Sciatic nerve (tissue), 2 donors: ENCODE data around the gene BPIFA2. TPM values are rescaled to one million over a fixed set of nuclear protein-coding genes. Genes with fewer than 3 reads are reported as not detected.
"Not testable (repeated sequence)": the region's sequence is repeated elsewhere in the genome, so short reads cannot be mapped to it uniquely, and the experiment has no call there.

Source experiments
- ATAC-seq: fragments of 200-7000 bp; cut with Tn5 transposase; one replicate; pipeline ENCODE4 v1.9.1; 2020; ENCODE audit warnings: mild to moderate bottlenecking, moderate library complexity
- DNase-seq: peaks from one replicate; pipeline ENCODE4 v3.0.0-alpha.2; 2020; ENCODE audit warnings: low spot score
- intact Hi-C: fragments of 100-400 bp; cut with DNase I; formaldehyde crosslinking; loops from one replicate; pipeline ENCODE4 v1.14.2; 2022
- total RNA-seq: library from RNA; stranded (reverse); fragmentation: NEBNext Ultra II Directional; extraction: Animal tissue kit (Norgen Biotek cat#: 25700); gene quantifications from one replicate; pipeline ENCODE4 v1.2.1, GENCODE V29; 2021
- donor health status: DM: no; HTN: no; CAD: no.
- donor health status: DM: no; HTN: no; CAD: no.

BPIFA2 gene
- total RNA-seq, 1 donor from 2014 or later: not detected

GRCh38 chr20:33185031-33185590 lies 17.2 kb downstream of the BPIFA2 start:
- ATAC-seq, intact Hi-C loops, DNase-seq: not testable (repeated sequence)

DNA sequence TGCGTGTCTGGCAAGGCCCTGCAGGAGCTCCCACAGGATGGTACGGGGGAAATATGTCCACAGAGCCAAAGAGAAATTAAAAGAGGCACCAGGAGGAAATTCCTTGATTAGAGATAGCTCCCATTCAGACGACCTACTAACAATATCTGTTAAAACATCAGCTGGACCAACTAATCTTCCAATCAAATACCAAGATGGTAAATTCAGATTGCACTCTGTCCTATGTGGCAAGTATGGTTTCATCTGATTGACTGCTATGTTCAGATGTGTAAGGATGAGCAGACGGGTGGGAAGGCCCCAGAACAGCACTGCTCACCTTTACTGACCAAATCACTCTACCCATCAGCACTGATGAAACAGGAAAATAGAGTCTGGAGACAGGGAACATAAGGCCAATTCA lies 19.5 kb downstream of the BPIFA2 start:
- no peak for DNase-seq
- no peak for ATAC-seq
- intact Hi-C loops: no loop called here

DNA sequence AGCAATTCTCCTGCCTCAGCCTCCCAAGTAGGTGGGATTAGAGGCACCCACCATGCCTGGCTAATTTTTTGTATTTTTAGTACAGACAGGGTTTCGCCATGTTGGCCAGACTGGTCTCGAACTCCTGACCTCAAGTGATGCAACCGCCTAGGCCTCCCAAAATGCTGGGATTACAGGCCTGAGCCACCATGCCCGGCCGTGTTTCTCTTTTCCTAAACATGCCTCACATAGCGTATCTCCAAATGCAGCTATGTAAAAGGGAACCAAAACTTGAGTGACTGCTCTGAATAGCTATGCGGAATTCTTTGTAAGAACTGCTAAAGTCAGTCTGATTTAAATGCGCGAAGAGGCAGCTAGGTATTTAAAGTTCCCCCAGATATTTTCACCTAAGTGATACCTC lies 20.5 kb downstream of the BPIFA2 start:
- ATAC-seq: no peak
- DNase-seq: no peak
- intact Hi-C loops: no loop called here

- intact Hi-C loops: no loop called here
- ATAC-seq (no peak), DNase-seq (no peak)
Observed at GRCh38 chr20:33191484-33191883, 23.5 kb downstream of the BPIFA2 start.

DNA sequence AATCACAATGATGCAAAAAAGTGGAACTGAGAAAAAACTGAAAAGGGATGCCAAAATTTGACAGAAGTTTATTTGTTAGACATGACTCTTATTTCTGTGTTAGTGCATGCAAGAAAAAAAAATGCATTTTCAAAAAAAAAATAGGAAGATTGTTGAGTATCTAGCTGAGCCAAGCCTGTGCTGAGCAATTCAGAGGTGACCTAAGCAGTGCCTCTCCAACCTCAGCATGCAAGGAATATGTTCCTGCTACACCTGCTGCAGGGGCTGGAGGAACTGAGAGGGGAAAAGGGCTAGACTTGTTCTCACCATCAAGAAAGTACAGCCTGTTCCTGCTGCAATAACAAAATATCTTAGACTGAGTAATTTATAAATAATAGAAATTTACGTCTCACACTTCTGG lies 24.0 kb downstream of the BPIFA2 start:
- no peak for ATAC-seq
- intact Hi-C loops: no loop called here
- no peak for DNase-seq

DNA sequence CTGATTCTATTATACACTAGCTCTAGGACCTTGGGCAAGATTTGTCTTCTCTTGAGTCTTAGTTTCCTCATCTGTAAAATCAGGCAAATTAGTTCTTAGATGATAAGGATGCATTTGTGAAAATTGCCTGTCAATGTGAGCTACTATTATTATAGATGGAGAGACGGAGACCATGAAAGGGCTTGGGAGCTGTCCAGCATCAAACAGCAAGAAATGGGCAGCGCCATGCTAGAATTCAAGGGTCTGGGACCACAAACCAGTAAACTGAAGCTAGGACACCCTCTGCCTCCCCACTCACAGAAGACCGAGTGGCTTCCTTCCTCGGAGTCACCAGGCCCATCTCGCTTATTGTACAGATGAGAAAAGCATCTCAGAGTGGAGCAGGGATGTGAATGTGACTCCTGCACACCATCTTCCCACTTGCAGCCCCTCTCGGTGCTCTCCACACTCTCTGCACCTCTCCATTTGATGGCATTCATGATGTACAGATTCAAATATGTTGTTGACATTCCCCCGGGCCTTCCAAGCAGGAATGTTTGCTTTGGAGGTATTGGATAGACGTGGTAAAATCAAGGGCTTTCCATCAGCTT lies 25.0 kb downstream of the BPIFA2 start:
- ATAC-seq: no peak
- intact Hi-C loops: no loop called here
- DNase-seq: no peak

DNA sequence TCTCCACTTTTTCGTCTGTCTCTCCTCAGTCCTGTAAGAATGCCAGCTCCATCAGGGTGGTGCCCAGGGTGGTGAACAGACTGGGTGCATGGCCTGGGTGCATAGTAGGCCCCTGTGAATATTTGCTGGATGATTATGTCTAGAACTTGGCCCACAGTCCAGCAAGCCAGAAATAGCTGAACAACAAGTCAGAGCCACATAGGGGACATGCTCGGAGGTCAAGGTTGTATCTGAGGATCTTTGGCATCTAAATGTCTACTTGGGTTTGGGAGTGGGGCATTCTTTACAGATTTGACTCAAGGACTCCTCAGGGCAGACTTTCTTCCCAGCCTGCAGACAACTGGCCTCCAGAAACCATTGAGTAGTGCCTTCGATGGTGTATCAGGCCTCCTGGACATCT lies 31.1 kb downstream of the BPIFA2 start:
- ATAC-seq: no peak
- intact Hi-C loops: no loop called here

DNA sequence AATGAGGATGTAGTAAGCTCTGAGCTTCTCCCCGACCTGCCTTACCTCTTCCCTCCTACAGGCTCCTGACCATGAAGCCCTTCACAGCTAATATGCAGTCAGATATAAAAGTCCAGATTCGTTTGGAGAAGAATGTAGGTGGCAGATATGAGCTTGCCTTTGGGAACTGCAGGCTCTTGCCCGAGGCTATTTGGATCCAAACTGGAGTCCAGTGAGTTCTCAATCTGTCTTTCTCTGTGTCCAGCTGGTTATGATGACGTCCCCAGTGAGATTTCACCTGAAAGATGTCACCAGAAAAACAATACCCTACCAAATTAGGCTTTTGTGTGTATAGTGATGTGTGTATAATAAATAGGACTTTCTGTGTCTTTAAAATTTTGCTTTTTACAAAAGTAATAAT lies 34.5 kb downstream of the BPIFA2 start:
- intact Hi-C loops: no loop called here
- DNase-seq (no peak), ATAC-seq (no peak)

More for the DNA sequence above, 31.1 kb downstream of the BPIFA2 start:
- DNase-seq: no peak

DNA sequence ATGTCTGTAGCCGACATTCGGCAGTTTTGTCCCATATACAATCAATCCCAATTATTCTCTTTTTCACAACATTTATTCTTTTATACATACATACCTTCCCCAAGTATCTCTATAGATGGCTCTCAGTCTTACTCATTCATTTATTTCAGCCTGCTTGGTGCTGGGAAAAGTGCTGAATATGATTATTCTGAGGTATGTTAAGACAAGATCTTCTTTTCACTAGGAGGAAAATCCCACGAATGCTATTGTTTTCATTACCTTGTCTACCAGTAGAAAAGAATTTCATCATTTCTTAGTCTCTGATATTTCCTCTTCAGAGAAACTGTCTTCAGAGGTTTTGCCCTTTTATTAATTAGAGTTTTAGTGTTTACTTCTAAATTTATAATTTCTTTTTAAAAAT lies 35.5 kb downstream of the BPIFA2 start:
- DNase-seq (no peak), ATAC-seq (no peak)
- intact Hi-C loops: no loop called here

- DNase-seq (peak; percentile 84), ATAC-seq (no peak)
- intact Hi-C loops: no loop called here
Observed at GRCh38 chr20:33209789-33210188, 41.8 kb downstream of the BPIFA2 start.

DNA sequence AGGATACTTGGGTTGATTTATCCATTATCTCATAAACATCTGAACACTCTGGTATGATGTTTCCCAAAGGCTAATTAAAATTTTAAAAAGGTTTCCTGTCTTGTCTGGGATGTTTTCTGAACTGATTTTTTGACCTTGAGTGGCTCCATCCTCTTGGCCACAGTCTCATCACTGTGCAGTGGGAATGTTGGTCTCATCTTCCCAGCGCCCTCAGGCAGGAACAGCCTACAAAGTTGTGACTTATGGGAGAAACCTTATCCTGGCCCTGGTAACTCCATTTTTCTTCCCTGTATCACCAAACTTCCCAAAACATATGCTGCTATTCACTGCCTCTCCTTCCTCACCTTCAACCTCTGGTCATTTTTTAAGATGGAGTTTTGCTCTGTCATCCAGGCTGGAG lies 42.4 kb downstream of the BPIFA2 start:
- intact Hi-C loops: no loop called here
- DNase-seq (no peak), ATAC-seq (no peak)

DNA sequence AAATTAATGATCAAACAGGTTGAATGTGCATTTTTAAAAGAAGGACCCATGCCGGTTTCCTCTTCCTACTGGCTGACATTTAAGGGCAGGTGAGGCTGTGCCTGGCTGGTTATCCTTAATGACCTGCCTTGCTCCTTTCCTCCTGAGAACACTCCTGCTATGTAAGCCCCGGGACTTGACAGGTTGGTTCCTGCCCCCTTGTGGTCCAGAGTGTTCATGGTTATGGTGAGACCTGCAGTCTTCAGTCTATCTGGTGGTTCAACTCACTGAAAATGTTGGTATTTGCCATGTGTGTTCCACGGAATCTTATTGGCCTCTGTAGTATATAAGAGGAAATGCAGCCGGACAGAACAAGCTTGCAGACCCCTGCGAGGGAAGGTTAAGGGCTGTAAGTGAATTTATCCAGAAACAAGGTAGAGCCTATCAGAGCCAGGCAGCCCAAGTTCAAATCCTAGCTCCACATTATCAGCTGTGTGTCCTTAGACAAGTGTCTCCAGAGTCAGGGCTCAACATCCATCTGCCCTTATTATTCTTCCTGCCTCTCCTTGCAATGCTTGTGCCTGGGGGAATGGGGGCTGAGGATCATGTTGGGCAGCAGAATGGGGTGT lies 44.0 kb downstream of the BPIFA2 start:
- DNase-seq (no peak), ATAC-seq (no peak)
- intact Hi-C loops: no loop called here

GRCh38 chr20:33217052-33217451 lies 49.1 kb downstream of the BPIFA2 start, which contains the start of gene BPIFA3:
Gene BPIFA3 (plus strand): TSS chr20:33217352. CDS start chr20:33217537, 185 bp downstream.
- intact Hi-C loops: no loop called here
- DNase-seq (no peak), ATAC-seq (no peak)

DNA sequence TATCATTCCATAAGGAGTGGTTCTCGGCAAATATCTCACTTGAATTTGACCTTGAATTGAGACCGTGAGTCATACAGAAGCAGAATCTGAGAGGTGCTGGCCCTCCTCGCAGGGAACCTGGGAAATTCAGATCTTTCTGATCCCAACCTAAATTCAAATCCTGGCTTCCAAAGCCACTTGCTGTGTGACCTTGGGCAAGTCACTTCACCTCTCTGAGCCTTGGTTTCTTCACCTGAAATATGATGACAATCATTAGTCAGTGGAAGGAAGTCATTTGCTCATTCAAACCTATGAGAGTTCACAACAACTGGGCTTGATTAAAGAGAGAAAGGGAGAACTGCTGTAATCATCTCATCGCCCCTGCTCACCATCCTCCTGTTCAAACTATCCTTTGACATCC lies 56.4 kb downstream of the BPIFA2 start:
- intact Hi-C loops: no loop called here
- no peak for DNase-seq

GRCh38 chr20:33229843-33230242 lies 61.9 kb downstream of the BPIFA2 start:
- intact Hi-C loops: no loop called here
- DNase-seq (no peak), ATAC-seq (no peak)

More for the DNA sequence above, 56.4 kb downstream of the BPIFA2 start:
- no peak for ATAC-seq

Other genes with a start within 250 kb of the BPIFA2 start
- gene SUN5, start 163.7 kb upstream of the BPIFA2 start, total RNA-seq: not detected
- gene BPIFB2, start 160.5 kb upstream of the BPIFA2 start, total RNA-seq: not detected
- not detected for gene BPIFB6, start 136.5 kb upstream of the BPIFA2 start, total RNA-seq
- gene BPIFB3, start 114.3 kb upstream of the BPIFA2 start, total RNA-seq: not detected
- not detected for gene BPIFB4, start 88.5 kb upstream of the BPIFA2 start, total RNA-seq
- gene BPIFA3, start 49.2 kb downstream of the BPIFA2 start, total RNA-seq: not detected
- gene BPIFA1, start 67.8 kb downstream of the BPIFA2 start, total RNA-seq: not detected
- gene BPIFB1, start 115.1 kb downstream of the BPIFA2 start, total RNA-seq: 2.1 TPM
- 27.4 TPM for gene CDK5RAP1, start 233.4 kb downstream of the BPIFA2 start, total RNA-seq